Urinary bladder (tissue), 4 donors: ENCODE data around the gene LBHD1. TPM values are rescaled to one million over a fixed set of nuclear protein-coding genes. Genes with fewer than 3 reads are reported as not detected.
"Not testable (repeated sequence)": the region's sequence is repeated elsewhere in the genome, so short reads cannot be mapped to it uniquely, and the experiment has no call there.

Source experiments
- DNase-seq: peaks from one replicate; pipeline ENCODE4 v3.0.0-alpha.2; 2015; ENCODE audit errors: extremely low spot score
- H3K27ac ChIP-seq: one replicate; pipeline ENCODE4 v1.5.1; 2013; ENCODE audit warnings: low read depth, mild to moderate bottlenecking, moderate library complexity
- H3K36me3 ChIP-seq: one replicate; pipeline ENCODE4 v1.6.1; 2013; ENCODE audit warnings: mild to moderate bottlenecking, moderate library complexity; ENCODE audit not compliant: insufficient read depth
- H3K4me1 ChIP-seq: one replicate; pipeline ENCODE4 v1.6.1; 2013; ENCODE audit warnings: mild to moderate bottlenecking, moderate library complexity; ENCODE audit not compliant: insufficient read depth
- H3K4me3 ChIP-seq: one replicate; pipeline ENCODE4 v1.5.1; 2013; ENCODE audit warnings: low read depth, low read length
- WGBS: extraction: QIAGEN DNeasy Blood & Tissue Kit; methylation state at CpG from one replicate; pipeline ENCODE4 v1.1.7; 2013; 5-methylcytosine and 5-hydroxymethylcytosine counted together
- polyA plus RNA-seq: library from polyadenylated mRNA; stranded (reverse); fragments of 200-250 nt; gene quantifications from one replicate; pipeline ENCODE4 v1.2.3, GENCODE V29; 2013
- total RNA-seq: library from RNA; depleted of rRNA; stranded (reverse); fragments of >200 nt; gene quantifications from one replicate; pipeline ENCODE4 v1.2.3, GENCODE V29; 2014
- donor health status: healthy with polysubstance abuse.
- donor health status: healthy.

The LBHD1 gene
- total and polyA plus RNA-seq, 2 donors: 2.8 to 3.1 TPM

DNA sequence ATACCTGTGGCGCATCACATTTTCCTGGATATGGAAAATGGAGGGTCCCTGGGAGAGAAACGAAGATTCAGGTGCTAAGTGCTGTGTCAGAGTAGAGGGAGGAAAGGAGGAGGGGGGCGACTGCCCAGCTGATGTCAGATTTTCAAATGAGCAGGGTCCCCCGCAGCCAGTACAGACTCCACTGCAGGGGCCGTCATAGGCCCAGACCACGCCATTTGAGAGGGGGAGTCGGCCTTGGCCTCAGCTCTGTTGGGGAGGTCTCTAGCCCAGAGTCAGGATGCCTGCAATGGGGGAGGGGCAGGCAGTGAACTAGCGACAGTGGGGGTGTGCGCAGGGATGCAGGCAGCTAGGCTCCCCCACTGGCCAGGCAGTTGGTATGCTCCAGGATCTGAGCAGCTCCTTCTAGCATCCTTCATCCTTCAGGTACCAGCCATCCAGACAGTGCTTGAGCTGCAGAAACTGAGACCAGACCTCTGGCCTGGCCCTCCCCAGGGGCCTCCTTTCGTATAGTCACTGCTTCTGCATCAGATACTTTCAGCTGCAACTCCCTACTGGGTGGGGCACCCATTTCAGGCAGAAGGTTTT, 35.3 kb upstream of the LBHD1 start, which contains the start of the genes BSCL2 and GNG3:
TSS of gene BSCL2 (minus strand) at position 148 of the 585 bp plus-strand sequence. CDS start 229 bp downstream, outside the sequence.
TSS of gene GNG3 (plus strand) at position 400 of the 585 bp plus-strand sequence. CDS start 620 bp downstream, outside the sequence.
- 74% methylated on average over 10 of the region's 10 CpGs for WGBS
- no peaks in the 10 kb centered on the region for H3K4me1 ChIP-seq
- DNase-seq: peak; percentile 43

DNA sequence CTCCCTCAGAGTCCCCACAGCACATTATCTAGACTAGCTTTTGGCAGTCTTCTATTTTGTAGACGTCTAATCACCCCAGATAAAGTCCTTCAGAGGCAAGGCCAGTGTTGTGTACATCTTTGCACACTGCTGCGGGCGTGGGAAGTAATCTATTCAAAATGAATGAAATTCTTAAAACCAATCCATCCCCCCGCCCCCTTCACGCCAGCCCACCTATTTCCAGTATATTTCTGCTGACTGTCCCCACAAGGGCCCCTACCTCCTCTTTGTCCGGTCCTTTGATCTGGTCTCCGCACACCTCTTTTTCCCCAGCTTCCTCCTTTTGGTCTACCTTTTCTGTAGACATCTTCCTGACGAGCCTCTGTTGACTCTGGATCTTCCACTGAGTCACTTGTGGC, 34.8 kb upstream of the LBHD1 start:
- Histone ChIP-seq H3K4me1 (no peaks in the 10 kb centered on the region), H3K27ac (no peak overlapping the region), H3K36me3 (no peaks in the 10 kb centered on the region), H3K4me3 (peak overlapping the region; percentile 69)
- WGBS: 73% methylated on average over 8 of the region's 8 CpGs
- no peak for DNase-seq

More for the DNA sequence above, 35.3 kb upstream of the LBHD1 start, which contains the start of the genes BSCL2 and GNG3:
- Histone ChIP-seq H3K27ac (no peak within 1 kb of the TSS), H3K36me3 (no peaks in the 10 kb centered on the region), H3K4me3 (peak within 1 kb of the TSS; percentile 69)

DNA sequence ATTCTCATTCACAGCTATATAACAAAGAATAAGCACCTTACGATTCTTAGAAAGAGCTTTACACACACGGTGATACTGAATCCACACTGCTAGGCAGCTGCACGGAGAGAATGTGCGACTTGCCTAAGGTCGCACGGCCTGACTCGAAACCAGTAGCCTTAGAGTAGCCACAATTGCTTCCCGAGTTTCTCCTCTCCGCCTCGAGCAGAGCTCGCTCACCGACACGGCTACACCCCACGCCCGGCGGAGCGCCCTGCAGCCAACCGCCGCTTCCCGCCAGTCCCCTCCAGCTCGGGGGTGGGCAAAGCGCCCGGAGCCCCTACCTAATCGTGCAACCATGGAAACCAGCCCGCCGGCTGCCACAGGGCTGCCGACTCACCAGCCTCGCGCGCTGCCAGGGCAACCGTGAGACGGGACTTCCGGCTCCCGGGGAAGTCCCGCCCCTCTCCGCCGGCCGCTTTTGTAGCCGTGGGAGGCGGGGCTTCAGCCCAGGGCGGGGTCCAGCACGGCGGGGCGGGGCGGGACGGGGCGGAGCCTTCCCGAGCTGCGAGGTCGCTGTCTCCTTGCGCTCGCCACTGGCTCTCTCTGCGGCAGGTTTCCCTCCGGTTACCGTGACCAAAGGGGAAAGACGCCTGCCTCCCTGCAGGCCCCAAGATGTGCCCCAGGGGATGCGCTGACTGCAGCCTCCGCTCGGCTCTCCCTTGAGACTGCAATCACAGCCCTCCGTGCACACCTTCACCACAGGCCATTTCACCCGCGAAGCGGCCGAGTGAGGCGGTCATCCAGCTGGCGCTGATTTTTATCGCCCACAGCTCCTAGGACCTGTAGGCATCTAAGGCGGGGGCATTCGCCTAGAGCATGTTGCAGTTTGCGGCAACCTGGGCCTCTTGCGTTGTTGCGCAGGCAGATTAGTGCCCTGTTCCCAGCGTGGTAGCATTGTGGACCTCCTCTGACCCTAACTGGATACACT, 34.1 kb upstream of the LBHD1 start:
- 4% methylated on average over 73 of the region's 73 CpGs for WGBS

DNA sequence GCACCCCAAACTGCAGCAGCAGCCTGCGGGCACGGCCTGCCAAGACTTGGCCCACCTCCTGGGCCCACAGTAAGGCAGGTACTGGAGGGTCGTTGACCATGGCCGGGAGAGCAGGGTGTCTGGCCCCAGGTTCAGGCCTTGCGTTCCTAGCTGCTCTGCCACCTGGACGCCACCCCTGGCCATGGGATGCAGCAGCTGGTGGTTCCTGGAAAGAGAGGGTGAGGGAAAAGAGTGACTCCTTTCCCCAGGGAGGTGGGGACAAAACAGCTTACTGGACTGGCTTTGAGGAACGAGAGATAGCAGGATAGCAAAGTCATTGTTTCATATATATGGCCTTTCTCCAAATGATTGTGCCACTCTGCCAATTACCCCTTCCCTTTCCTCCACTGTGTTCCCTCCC, 33.3 kb upstream of the LBHD1 start:
- H3K4me3 ChIP-seq: peak overlapping the region; percentile 69
- H3K36me3 ChIP-seq: no peaks in the 10 kb centered on the region
- H3K27ac ChIP-seq: peak overlapping the region; percentile 11
- no peak for DNase-seq
- no peaks in the 10 kb centered on the region for H3K4me1 ChIP-seq
- whole genome bisulfite sequencing: 45% methylated on average over 7 of the region's 7 CpGs

More for the DNA sequence above, 34.1 kb upstream of the LBHD1 start:
- peak; percentile 77 for DNase-seq
- Histone ChIP-seq H3K4me3 (peak overlapping the region; percentile 69), H3K27ac (no peak overlapping the region), H3K4me1 (no peaks in the 10 kb centered on the region), H3K36me3 (no peaks in the 10 kb centered on the region)

DNA sequence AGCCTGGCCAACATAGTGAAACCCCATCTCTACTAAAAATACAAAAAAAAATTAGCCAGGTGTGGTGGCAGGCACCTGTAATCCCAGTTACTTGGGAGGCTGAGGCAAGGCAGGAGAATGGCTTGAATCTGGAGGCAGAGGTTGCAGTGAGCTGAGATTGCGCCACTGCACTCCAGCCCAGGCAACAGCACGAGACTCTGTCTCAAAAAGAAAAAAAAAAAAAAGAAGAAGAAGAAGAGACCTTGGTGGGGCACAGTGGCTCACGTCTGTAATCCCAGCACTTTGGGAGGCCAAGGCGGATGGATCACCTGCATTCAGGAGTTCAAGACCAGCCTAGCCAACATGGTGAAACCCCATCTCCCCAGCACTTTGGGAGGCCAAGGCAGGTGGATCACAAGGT, 31.9 kb upstream of the LBHD1 start:
- not testable (repeated sequence) for H3K4me1 ChIP-seq, DNase-seq, H3K36me3 ChIP-seq, H3K4me3 ChIP-seq, H3K27ac ChIP-seq
- WGBS: 94% methylated on average over 4 of the region's 4 CpGs

DNA sequence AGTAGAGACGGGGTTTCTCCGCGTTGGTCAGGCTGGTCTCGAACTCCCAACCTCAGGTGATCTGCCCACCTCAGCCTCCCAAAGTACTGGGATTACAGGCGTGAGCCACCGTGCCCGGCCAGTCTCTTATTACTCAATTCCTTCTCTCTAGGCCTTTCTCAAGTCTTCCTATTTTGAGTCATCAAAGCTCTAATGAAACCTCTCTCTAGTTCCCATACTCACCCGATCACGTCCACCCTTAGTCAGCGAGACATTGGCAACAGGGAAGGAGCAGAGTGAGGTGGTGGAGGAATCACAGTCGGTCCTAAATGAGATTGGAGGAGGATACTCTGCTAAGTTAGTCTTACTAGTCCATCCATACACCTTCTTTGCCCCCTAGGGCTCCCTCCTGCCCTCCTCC, 30.2 kb upstream of the LBHD1 start:
- no peak overlapping the region for H3K4me3 ChIP-seq
- H3K36me3 ChIP-seq: no peaks in the 10 kb centered on the region
- DNase-seq: no peak
- no peaks in the 10 kb centered on the region for H3K4me1 ChIP-seq
- WGBS: 93% methylated on average over 11 of the region's 11 CpGs
- no peak overlapping the region for H3K27ac ChIP-seq

DNA sequence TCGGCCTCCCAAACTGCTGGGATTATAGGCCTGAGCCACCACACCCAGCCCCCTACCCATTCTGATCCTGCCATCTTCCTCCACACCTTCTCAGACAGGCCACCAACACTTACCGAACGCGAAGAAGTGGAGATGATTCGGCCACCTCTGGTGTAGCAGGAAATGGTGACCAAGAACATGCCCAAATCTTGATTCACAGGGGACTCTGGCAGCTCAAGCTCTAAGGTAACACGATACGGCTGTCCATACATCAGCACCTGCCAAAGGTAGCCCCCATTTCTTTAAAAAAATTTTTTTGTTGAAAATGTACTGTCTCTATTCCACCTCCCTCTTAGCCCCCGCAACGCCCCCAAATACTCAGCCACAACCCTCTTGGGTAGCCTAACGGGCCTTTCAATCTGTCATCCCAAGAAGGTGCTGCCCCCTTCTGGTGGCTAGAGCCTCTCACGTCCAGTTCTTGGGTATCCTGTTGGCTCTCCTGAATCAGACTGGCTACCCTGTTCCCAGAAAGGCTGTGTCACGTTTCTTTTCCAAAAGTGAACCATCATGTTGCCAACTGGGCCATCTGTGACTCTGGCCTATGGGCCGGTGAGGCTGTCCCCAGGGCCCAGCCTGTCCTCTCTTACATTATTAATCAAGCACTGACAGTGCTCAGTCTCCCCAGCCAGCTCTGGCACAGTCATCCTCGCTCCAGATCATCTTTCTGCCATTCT, 22.5 kb upstream of the LBHD1 start:
- Histone ChIP-seq H3K36me3 (peaks cover 7% of the 10 kb centered on the region), H3K27ac (no peak overlapping the region), H3K4me3 (no peak overlapping the region), H3K4me1 (no peaks in the 10 kb centered on the region)
- DNase-seq: no peak
- 47% methylated on average over 14 of the region's 14 CpGs for WGBS

DNA sequence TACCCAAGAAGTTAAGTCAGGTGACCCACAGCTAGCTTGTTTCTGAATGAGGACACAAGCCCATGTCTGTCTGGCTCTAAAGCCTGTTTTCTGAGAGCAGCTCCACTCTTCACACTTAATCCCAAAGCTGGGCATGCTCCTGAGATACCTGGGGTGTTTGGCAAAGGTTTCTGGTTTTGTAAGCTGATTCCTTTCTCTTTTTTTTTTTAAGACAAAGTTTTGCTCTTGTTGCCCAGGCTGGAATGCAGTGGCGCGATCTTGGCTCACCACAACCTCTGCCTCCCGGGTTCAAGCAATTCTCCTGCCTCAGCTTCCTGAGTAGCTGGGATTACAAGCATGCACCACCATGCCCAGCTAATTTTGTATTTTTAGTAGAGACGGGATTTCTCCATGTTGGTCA, 21.6 kb upstream of the LBHD1 start:
- not testable (repeated sequence) for H3K27ac ChIP-seq, DNase-seq, H3K4me3 ChIP-seq, H3K4me1 ChIP-seq, H3K36me3 ChIP-seq
- whole genome bisulfite sequencing: 74% methylated on average over 4 of the region's 4 CpGs

DNA sequence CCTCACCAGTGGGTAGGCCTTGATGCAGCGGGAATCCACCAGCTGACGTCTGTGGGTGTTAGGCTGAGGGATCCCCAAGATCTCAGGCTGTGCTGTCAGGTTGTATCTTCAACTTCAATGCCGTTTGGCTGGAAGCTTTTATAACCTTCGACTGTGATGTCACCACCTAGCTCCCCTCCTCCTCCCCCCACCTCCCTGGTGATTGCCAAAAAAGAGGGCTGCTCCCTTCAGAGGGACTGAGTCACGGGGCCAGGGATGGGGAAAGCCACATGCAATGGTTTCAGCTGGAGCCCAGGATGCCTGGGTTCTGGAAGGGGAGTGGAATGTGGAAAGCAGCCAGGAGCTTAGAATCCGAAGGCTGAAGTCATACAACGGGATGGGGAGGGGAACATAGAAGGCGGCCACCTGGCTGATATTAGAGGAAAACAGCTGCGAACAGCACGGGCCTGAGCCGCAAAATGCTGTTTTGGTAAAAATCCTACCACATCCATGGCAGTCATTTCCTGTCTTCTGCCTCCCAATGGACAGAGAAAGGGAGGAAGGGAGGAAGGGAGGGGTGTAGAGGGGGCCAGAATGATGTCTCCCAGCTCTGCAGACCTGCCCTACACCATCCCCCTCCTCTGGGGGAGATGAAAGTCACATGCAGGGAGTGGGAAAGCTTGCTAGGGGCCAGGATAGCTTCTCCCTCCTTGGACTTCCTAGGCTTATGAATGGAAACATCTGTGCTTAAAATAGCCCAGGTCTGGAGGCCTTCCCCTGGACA, 17.5 kb upstream of the LBHD1 start, which contains the start of gene LRRN4CL:
TSS of gene LRRN4CL (minus strand) at position 110 of the 763 bp plus-strand sequence. CDS start 1,022 bp downstream, outside the sequence.
- no peak for DNase-seq
- WGBS: 24% methylated on average over 11 of the region's 11 CpGs
- H3K36me3 ChIP-seq: peaks cover 7% of the 10 kb centered on the region
- no peaks in the 10 kb centered on the region for H3K4me1 ChIP-seq
- H3K27ac ChIP-seq: peak within 1 kb of the TSS; percentile 28
- H3K4me3 ChIP-seq: peak within 1 kb of the TSS; percentile 13

DNA sequence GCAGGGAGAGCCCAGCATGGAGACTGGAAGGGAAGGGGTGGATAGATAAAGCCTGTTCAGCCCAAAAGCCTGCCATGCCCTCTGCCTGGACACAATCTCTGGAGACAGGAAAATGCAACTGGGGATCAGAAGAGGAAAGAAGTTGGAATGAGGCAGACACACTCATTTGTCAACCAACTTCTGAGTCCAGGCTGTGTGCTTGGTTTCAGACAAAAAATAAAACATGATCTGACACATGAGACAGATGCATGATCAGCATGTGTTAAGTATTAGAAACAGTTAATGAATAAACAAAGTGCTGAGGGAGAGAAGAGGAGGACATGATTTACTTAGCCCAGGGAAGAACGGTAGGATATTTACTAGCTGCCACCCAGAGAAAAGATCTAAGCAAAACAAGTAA, 16.4 kb upstream of the LBHD1 start:
- DNase-seq: no peak
- 37% methylated on average over 1 of the region's 1 CpG for WGBS
- H3K4me1 ChIP-seq: no peaks in the 10 kb centered on the region
- peak overlapping the region; percentile 13 for H3K4me3 ChIP-seq
- H3K36me3 ChIP-seq: peaks cover 7% of the 10 kb centered on the region
- no peak overlapping the region for H3K27ac ChIP-seq

DNA sequence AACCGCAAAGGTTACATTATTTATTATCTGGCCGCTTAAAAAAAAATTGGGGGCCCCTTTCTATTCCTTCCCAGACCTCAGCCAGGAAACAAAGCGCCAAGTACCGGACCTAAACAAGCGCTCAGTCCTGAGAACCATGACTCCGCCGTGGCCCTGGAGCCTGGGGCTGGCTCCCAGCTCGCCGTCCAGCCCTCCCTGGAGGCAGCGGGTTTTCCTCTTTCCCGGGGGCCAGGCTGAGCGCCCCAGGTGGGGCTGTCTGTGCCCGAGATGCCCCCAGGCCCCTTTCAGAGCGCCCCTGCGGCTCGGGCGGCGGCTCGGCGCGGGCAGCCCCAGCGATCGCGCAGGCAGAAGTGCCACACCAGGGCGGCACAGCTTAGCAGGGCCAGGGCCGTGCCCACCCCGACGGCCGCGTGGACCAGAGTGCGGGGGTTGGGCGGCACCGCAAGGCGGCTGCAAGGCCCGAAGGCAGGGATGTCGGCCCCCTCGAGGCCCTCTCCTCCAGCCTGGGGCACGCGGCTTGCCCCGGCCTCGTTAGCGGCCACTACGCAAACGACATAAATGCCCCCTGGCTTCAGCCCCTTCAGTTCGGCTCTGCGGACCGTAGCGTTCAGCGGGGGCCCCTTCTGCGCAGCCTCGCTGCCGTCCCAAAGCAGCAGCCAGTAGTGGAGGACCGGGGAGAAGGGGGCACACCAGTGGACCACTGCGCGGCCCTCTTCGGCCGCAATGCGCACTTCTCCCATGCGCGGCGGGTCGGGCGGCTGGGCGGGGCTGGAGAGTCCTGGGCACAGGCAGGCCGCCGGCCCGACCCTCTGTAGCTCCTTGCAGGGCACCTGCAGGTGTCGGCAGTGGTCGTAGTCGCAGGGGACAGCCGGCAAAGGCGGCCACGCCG, 15.7 kb upstream of the LBHD1 start:
- no peak for DNase-seq
- no peak overlapping the region for H3K27ac ChIP-seq
- H3K36me3 ChIP-seq: peaks cover 7% of the 10 kb centered on the region
- WGBS: 38% methylated on average over 74 of the region's 74 CpGs
- peak overlapping the region; percentile 38 for H3K4me3 ChIP-seq
- no peaks in the 10 kb centered on the region for H3K4me1 ChIP-seq

DNA sequence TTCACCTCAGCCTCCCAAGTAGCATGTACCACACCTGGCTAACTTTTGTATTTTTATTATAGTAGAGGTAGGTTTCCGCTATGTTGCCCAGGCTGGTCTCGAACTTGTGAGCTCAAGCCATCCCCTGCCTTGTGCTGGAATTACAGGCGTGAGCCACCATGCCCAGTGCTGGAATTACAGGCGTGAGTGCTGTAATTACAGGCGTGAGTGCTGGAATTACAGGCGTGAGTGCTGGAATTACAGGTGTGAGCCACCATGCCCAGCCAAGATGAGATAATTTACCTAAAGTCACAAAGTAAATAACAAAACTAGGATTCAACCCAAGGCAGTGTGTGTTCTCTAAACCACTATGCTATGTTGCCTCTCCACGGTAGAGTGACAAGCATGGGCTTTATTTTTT, 10.5 kb upstream of the LBHD1 start:
- Histone ChIP-seq H3K27ac (no peak overlapping the region), H3K4me3 (no peak overlapping the region), H3K4me1 (no peaks in the 10 kb centered on the region), H3K36me3 (no peaks in the 10 kb centered on the region)
- DNase-seq: no peak
- WGBS: 88% methylated on average over 7 of the region's 7 CpGs
